ENCODE results near the gene RIPPLY2.
"Not testable (repeated sequence)": the region's sequence is repeated elsewhere in the genome, so short reads cannot be mapped to it uniquely, and the experiment has no call there.

RIPPLY2 gene

GRCh38 chr6:83883240-83883639, 30.1 kb downstream of the RIPPLY2 start:
- TF ChIP-seq ZFX (IDR thresholded peaks at IDR 0.05; ENCODE audit: borderline replicate concordance) (no peak), CTCF (IDR thresholded peaks at IDR 0.05) (no peak)
- no peak overlapping the region for H3K27ac ChIP-seq

- no peak overlapping the region for H3K27ac ChIP-seq
- TF ChIP-seq ZFX (IDR thresholded peaks at IDR 0.05; ENCODE audit: borderline replicate concordance) (no peak), CTCF (IDR thresholded peaks at IDR 0.05) (peak; percentile 78)
These were observed 31.4 kb downstream of the RIPPLY2 start for GRCh38 chr6:83884523-83884922.

- TF ChIP-seq ZFX (IDR thresholded peaks at IDR 0.05; ENCODE audit: borderline replicate concordance), result no peak
- no peak for TF ChIP-seq CTCF (IDR thresholded peaks at IDR 0.05)
- H3K27ac ChIP-seq, result no peak overlapping the region
These were observed 32.8 kb downstream of the RIPPLY2 start for GRCh38 chr6:83885984-83886383.

GRCh38 chr6:83889621-83890020, 36.5 kb downstream of the RIPPLY2 start:
- TF ChIP-seq CTCF (IDR thresholded peaks at IDR 0.05), result no peak
- TF ChIP-seq ZFX (IDR thresholded peaks at IDR 0.05; ENCODE audit: borderline replicate concordance), result no peak
- H3K27ac ChIP-seq, result no peak overlapping the region

GRCh38 chr6:83890520-83890919, 37.4 kb downstream of the RIPPLY2 start:
- TF ChIP-seq ZFX (IDR thresholded peaks at IDR 0.05; ENCODE audit: borderline replicate concordance) (no peak), CTCF (IDR thresholded peaks at IDR 0.05) (no peak)
- no peak overlapping the region for H3K27ac ChIP-seq

GRCh38 chr6:83891586-83891985, 38.4 kb downstream of the RIPPLY2 start:
- no peak overlapping the region for H3K27ac ChIP-seq
- TF ChIP-seq ZFX (IDR thresholded peaks at IDR 0.05; ENCODE audit: borderline replicate concordance) (no peak), CTCF (IDR thresholded peaks at IDR 0.05) (no peak)

- TF ChIP-seq ZFX (IDR thresholded peaks at IDR 0.05; ENCODE audit: borderline replicate concordance), result no peak
- TF ChIP-seq CTCF (IDR thresholded peaks at IDR 0.05), result no peak
These were observed 39.9 kb downstream of the RIPPLY2 start for GRCh38 chr6:83893024-83893423.

GRCh38 chr6:83897094-83897493, 43.9 kb downstream of the RIPPLY2 start:
- not testable (repeated sequence) for H3K27ac ChIP-seq

More at GRCh38 chr6:83893024-83893423, 39.9 kb downstream of the RIPPLY2 start:
- no peak overlapping the region for H3K27ac ChIP-seq
